ENCODE measurements around the gene CDH4. TPM values are rescaled to one million over a fixed set of nuclear protein-coding genes. Genes with fewer than 3 reads are reported as not detected.

The CDH4 gene
- total RNA-seq, 1 experiment from 2014 or later: not detected

DNA sequence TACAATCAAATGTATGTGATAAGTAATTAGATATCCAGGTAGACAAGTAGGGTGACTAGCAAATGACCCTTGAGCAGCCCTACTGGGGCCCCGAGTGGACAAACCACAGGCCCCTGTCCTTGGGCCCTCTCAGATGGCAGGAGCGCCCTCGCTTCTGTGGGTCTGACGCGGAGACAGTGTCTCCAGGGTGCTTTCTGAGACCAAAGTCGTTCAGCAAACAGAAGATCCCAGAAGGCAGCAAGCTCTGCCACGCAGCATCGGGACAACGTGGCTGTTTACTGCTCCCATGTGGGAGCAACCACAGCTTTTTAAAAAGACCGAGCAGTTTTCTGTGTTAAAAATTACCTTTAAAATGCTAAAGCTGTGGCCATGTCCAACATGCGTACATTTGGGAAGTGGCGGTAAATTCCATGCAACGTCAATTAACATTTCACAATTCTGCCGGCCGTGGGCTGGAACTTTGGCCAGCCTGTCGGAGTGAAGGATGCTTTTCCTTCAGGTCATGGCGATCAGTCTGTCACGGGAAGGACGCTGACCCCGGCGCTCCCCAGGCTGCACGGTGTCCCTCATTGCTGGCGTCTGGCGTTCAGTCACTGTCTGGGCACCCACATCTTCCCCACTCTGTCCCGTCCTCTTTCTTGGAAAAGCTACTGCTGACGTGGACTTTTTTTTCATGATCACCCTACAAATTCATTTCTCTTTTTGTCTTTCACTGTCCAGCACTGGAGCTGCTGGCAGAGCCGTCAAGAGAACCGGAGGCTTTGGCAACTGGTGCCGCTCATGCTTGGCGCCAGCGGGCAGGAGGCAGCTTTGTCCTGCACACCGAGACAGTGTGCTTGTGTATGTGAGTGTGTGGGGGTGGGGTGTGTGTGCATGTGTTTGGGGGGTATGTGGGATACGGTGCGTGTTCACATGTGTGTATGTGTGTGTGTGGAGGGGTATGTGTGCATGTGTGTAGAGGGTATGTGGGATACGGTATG lies 293.1 kb downstream of the CDH4 start:
- intact Hi-C loops (cut with micrococcal nuclease; ENCODE audit: unreplicated experiment): no loop called here
- DNase-seq (ENCODE audit: low read depth, low spot score): no peak
- CTCF ChIA-PET: no interaction called here

DNA sequence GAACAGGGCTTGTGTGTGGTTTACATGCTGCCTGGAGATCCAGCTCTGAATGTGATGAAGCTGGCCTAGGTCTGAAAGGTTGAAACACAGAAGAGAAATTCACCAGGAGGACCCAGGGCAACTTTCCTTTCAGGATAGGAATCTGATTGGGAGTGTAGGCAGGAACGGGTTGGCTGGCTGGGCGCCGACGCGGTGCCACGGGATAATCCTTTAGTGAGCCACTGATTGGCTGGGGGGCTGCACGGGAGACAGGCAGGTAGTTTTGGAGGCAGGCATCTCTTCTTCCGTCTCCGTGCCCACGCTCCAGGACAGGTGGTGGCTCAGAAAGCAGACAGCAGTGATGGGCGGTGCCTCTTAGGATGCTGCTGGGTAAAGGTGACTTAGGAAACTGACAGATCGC lies 294.6 kb downstream of the CDH4 start:
- Histone ChIP-seq H3K9me3 (ENCODE audit: control insufficient read depth, insufficient read depth, low read depth, low read length) (no peaks in the 10 kb centered on the region), H3K27ac (ENCODE audit: low read length) (no peak overlapping the region), H3K4me1 (ENCODE audit: control insufficient read depth, insufficient read depth, low read length) (no peaks in the 10 kb centered on the region), H3K27me3 (ENCODE audit: control insufficient read depth, insufficient read depth, low read length) (peaks cover 6% of the 10 kb centered on the region), H3K4me3 (ENCODE audit: low read depth in 2 of 2, low read length in 2 of 2) (no peak overlapping the region), H3K36me3 (ENCODE audit: control insufficient read depth, insufficient read depth, low read length) (no peaks in the 10 kb centered on the region)
- no TSS peak for BruUV-seq (replicated peaks)
- ATAC-seq (no peak), DNase-seq (ENCODE audit: low read depth, low spot score) (no peak)
- ChIA-PET POLR2A (interaction anchor here (0.6 kb wide), 1 partner anchor 8 kb away, joined by 6 read pairs; no protein-coding TSS in a partner anchor), CTCF (no interaction called here)
- TF ChIP-seq SIN3A (IDR thresholded peaks at IDR 0.05; ENCODE audit: borderline replicate concordance, insufficient read depth, low read depth, low read length) (no peak), POLR2AphosphoS5 (IDR thresholded peaks at IDR 0.05; ENCODE audit: low read depth, low read length) (no peak), TCF7L2 (IDR thresholded peaks at IDR 0.05; ENCODE audit: low read depth, low read length) (no peak)
- TF ChIP-seq, protein P1, sequence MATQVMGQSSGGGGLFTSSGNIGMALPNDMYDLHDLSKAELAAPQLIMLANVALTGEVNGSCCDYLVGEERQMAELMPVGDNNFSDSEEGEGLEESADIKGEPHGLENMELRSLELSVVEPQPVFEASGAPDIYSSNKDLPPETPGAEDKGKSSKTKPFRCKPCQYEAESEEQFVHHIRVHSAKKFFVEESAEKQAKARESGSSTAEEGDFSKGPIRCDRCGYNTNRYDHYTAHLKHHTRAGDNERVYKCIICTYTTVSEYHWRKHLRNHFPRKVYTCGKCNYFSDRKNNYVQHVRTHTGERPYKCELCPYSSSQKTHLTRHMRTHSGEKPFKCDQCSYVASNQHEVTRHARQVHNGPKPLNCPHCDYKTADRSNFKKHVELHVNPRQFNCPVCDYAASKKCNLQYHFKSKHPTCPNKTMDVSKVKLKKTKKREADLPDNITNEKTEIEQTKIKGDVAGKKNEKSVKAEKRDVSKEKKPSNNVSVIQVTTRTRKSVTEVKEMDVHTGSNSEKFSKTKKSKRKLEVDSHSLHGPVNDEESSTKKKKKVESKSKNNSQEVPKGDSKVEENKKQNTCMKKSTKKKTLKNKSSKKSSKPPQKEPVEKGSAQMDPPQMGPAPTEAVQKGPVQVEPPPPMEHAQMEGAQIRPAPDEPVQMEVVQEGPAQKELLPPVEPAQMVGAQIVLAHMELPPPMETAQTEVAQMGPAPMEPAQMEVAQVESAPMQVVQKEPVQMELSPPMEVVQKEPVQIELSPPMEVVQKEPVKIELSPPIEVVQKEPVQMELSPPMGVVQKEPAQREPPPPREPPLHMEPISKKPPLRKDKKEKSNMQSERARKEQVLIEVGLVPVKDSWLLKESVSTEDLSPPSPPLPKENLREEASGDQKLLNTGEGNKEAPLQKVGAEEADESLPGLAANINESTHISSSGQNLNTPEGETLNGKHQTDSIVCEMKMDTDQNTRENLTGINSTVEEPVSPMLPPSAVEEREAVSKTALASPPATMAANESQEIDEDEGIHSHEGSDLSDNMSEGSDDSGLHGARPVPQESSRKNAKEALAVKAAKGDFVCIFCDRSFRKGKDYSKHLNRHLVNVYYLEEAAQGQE (IDR thresholded peaks at IDR 0.05; ENCODE audit: insufficient read depth in 1 of 2, low read depth in 2 of 2, low read length in 1 of 2): no peak
- TF ChIP-seq, protein P2, sequence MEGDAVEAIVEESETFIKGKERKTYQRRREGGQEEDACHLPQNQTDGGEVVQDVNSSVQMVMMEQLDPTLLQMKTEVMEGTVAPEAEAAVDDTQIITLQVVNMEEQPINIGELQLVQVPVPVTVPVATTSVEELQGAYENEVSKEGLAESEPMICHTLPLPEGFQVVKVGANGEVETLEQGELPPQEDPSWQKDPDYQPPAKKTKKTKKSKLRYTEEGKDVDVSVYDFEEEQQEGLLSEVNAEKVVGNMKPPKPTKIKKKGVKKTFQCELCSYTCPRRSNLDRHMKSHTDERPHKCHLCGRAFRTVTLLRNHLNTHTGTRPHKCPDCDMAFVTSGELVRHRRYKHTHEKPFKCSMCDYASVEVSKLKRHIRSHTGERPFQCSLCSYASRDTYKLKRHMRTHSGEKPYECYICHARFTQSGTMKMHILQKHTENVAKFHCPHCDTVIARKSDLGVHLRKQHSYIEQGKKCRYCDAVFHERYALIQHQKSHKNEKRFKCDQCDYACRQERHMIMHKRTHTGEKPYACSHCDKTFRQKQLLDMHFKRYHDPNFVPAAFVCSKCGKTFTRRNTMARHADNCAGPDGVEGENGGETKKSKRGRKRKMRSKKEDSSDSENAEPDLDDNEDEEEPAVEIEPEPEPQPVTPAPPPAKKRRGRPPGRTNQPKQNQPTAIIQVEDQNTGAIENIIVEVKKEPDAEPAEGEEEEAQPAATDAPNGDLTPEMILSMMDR (IDR thresholded peaks at IDR 0.05): no peak
- in situ Hi-C loops (cut with HindIII; ENCODE audit: low pct_unique_long_range_greater_than_20kb, low sequenced_read_pairs): no loop called here
- intact Hi-C loops (cut with micrococcal nuclease; ENCODE audit: unreplicated experiment): no loop called here

More for the DNA sequence above, 293.1 kb downstream of the CDH4 start:
- in situ Hi-C loops (cut with HindIII; ENCODE audit: low pct_unique_long_range_greater_than_20kb, low sequenced_read_pairs): no loop called here
- H3K27ac ChIP-seq (ENCODE audit: low read length): no peak overlapping the region
- POLR2A ChIA-PET: no interaction called here
- no peak for ATAC-seq
- BruUV-seq (replicated peaks): no TSS peak
- H3K27me3 ChIP-seq (ENCODE audit: control insufficient read depth, insufficient read depth, low read length): peaks cover 8% of the 10 kb centered on the region
- no peaks in the 10 kb centered on the region for H3K36me3 ChIP-seq (ENCODE audit: control insufficient read depth, insufficient read depth, low read length)
- H3K4me3 ChIP-seq (ENCODE audit: low read depth in 2 of 2, low read length in 2 of 2): no peak overlapping the region
- no peaks in the 10 kb centered on the region for H3K9me3 ChIP-seq (ENCODE audit: control insufficient read depth, insufficient read depth, low read depth, low read length)
- H3K4me1 ChIP-seq (ENCODE audit: control insufficient read depth, insufficient read depth, low read length): no peaks in the 10 kb centered on the region
- TF ChIP-seq, protein P2 (IDR thresholded peaks at IDR 0.05): no peak
- TF ChIP-seq, protein P1 (IDR thresholded peaks at IDR 0.05; ENCODE audit: insufficient read depth in 1 of 2, low read depth in 2 of 2, low read length in 1 of 2): no peak
- TF ChIP-seq TCF7L2 (IDR thresholded peaks at IDR 0.05; ENCODE audit: low read depth, low read length) (no peak), SIN3A (IDR thresholded peaks at IDR 0.05; ENCODE audit: borderline replicate concordance, insufficient read depth, low read depth, low read length) (no peak), POLR2AphosphoS5 (IDR thresholded peaks at IDR 0.05; ENCODE audit: low read depth, low read length) (no peak)
